Measurements from ENCODE around the gene RPRD2.

RPRD2 gene

DNA sequence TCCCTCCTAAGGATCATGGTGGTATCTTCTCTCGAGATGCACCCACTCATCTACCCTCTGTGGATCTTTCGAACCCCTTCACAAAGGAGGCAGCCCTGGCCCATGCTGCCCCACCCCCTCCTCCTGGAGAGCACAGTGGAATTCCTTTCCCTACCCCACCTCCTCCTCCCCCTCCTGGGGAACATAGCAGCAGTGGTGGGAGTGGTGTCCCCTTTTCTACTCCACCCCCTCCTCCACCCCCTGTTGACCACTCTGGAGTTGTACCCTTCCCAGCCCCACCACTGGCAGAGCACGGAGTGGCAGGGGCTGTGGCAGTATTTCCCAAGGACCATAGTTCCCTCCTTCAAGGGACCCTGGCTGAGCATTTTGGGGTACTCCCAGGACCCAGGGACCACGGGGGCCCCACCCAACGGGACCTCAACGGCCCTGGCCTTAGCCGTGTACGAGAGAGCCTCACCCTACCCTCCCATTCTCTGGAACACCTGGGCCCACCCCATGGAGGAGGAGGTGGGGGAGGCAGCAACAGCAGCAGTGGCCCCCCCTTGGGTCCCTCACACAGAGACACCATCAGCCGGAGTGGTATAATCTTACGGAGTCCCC is 108.8 kb downstream of the RPRD2 start:
- no peaks in the 10 kb centered on the region for H3K27me3 ChIP-seq (ENCODE audit: control insufficient read depth, insufficient read depth, low read length)
- H3K4me1 ChIP-seq = no peaks in the 10 kb centered on the region
- H3K27ac ChIP-seq = no peak overlapping the region
- no peaks in the 10 kb centered on the region for H3K36me3 ChIP-seq (ENCODE audit: control insufficient read depth, insufficient read depth, low read length)
- no peak overlapping the region for H3K9ac ChIP-seq
- no peak overlapping the region for H2AFZ ChIP-seq
- H3K79me2 ChIP-seq = no peaks in the 10 kb centered on the region
- H3K4me2 ChIP-seq (ENCODE audit: low read length) = no peak overlapping the region
- TF ChIP-seq, protein P1, sequence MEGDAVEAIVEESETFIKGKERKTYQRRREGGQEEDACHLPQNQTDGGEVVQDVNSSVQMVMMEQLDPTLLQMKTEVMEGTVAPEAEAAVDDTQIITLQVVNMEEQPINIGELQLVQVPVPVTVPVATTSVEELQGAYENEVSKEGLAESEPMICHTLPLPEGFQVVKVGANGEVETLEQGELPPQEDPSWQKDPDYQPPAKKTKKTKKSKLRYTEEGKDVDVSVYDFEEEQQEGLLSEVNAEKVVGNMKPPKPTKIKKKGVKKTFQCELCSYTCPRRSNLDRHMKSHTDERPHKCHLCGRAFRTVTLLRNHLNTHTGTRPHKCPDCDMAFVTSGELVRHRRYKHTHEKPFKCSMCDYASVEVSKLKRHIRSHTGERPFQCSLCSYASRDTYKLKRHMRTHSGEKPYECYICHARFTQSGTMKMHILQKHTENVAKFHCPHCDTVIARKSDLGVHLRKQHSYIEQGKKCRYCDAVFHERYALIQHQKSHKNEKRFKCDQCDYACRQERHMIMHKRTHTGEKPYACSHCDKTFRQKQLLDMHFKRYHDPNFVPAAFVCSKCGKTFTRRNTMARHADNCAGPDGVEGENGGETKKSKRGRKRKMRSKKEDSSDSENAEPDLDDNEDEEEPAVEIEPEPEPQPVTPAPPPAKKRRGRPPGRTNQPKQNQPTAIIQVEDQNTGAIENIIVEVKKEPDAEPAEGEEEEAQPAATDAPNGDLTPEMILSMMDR (IDR thresholded peaks at IDR 0.05) = no peak
- no peaks in the 10 kb centered on the region for H3K9me3 ChIP-seq (ENCODE audit: control insufficient read depth, low read length)
- no peak overlapping the region for H3K4me3 ChIP-seq (ENCODE audit: low read depth, low read length)

DNA sequence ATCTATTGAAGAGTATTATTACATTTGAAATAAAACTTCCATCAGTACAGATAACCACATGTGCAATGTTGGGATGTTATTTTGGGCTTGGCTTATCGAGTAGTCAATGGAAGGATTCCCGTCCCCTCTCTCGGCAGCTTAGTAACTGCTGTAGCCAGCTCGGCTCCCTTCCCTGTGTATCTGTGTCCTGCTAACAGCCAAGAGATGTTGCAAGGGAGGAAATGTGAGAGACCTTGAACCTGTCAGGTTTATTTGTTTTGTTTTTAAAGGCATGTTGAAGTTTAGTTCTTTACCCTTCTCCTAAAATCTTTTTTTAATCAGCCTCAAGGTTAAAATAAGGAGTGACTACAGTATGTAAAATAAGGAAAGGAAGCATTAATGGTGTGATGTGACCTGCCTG is 109.7 kb downstream of the RPRD2 start:
- Histone ChIP-seq H3K79me2 (no peaks in the 10 kb centered on the region), H3K36me3 (ENCODE audit: control insufficient read depth, insufficient read depth, low read length) (no peaks in the 10 kb centered on the region), H3K9ac (no peak overlapping the region), H2AFZ (no peak overlapping the region), H3K9me3 (ENCODE audit: control insufficient read depth, low read length) (no peaks in the 10 kb centered on the region), H3K27ac (no peak overlapping the region), H3K4me2 (ENCODE audit: low read length) (no peak overlapping the region), H3K4me3 (ENCODE audit: low read depth, low read length) (no peak overlapping the region), H3K4me1 (no peaks in the 10 kb centered on the region), H3K27me3 (ENCODE audit: control insufficient read depth, insufficient read depth, low read length) (no peaks in the 10 kb centered on the region)
- TF ChIP-seq, protein P1 (IDR thresholded peaks at IDR 0.05) = no peak

DNA sequence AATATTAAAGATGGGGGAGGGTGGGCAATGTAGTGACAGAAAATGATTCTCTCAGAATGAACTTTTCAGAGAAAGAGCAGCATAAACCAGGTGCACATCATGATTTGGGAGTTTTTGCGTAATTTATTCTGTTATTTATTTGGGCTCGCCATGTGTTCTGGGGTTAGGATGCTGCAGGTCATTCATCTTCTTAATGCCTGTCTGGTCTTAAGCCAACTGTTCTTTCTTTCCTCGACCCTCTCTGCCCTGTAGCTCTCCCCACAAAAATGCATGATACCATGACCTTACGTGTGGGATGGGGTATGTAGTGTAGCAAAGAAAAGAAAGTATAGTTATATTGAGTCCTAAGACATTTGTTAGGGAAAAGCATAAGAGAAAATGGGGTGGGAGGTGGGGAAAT is 110.9 kb downstream of the RPRD2 start:
- TF ChIP-seq, protein P1 (IDR thresholded peaks at IDR 0.05) = no peak
- Histone ChIP-seq H3K9ac (no peak overlapping the region), H3K27ac (no peak overlapping the region)

DNA sequence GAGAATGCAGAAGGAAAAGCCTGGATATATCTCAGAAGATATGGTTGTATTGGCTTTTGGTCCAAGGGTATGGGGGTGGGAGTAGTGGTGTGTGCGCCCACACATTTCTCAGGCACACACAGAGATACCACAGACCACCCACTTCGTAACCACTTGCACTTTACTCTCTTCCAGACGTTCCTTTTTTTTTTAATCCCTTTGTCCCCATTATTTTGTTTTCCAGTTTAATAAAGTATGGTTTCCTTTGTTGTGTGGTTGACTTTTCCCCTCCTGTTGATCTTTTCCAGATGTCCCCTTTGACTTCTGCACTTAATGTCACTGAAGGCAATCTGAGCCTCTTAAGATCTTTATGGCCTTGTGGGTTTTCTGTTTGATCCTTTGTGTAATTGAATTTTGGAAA is 112.8 kb downstream of the RPRD2 start:
- H3K27me3 ChIP-seq (ENCODE audit: control insufficient read depth, insufficient read depth, low read length) = no peaks in the 10 kb centered on the region
- TF ChIP-seq, protein P1 (IDR thresholded peaks at IDR 0.05) = no peak
- no peak overlapping the region for H3K27ac ChIP-seq
- H3K79me2 ChIP-seq = no peaks in the 10 kb centered on the region
- no peaks in the 10 kb centered on the region for H3K4me1 ChIP-seq
- H3K36me3 ChIP-seq (ENCODE audit: control insufficient read depth, insufficient read depth, low read length) = no peaks in the 10 kb centered on the region
- H3K9me3 ChIP-seq (ENCODE audit: control insufficient read depth, low read length) = no peaks in the 10 kb centered on the region
- H3K9ac ChIP-seq = no peak overlapping the region
- H3K4me3 ChIP-seq (ENCODE audit: low read depth, low read length) = no peak overlapping the region
- H2AFZ ChIP-seq = no peak overlapping the region
- no peak overlapping the region for H3K4me2 ChIP-seq (ENCODE audit: low read length)

More for the DNA sequence above, 110.9 kb downstream of the RPRD2 start:
- no peak overlapping the region for H2AFZ ChIP-seq
- no peaks in the 10 kb centered on the region for H3K4me1 ChIP-seq
- no peaks in the 10 kb centered on the region for H3K79me2 ChIP-seq
- H3K9me3 ChIP-seq (ENCODE audit: control insufficient read depth, low read length) = no peaks in the 10 kb centered on the region
- no peaks in the 10 kb centered on the region for H3K36me3 ChIP-seq (ENCODE audit: control insufficient read depth, insufficient read depth, low read length)
- H3K4me2 ChIP-seq (ENCODE audit: low read length) = no peak overlapping the region
- H3K27me3 ChIP-seq (ENCODE audit: control insufficient read depth, insufficient read depth, low read length) = no peaks in the 10 kb centered on the region
- no peak overlapping the region for H3K4me3 ChIP-seq (ENCODE audit: low read depth, low read length)

DNA sequence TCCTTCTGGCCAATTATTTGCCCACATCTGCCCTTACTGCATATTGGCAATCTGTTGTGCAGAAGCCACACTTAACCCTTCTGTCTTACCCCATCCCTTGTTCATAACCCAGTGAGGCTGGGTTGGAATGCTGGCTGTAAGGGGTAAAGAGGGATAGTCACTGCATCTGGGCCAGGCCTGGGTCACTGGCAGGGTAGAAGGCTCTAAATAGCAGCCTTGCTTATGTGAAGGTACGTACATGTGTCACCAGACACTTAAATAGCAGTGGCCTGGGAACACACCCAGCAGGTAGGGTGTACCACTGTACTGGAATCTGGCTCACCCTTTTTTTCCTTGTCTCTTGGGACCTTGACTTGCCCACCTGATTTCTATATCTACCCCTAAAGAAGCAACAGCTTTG is 113.4 kb downstream of the RPRD2 start:
- Histone ChIP-seq H3K4me1 (no peaks in the 10 kb centered on the region), H2AFZ (no peak overlapping the region), H3K36me3 (ENCODE audit: control insufficient read depth, insufficient read depth, low read length) (no peaks in the 10 kb centered on the region), H3K79me2 (no peaks in the 10 kb centered on the region), H3K27me3 (ENCODE audit: control insufficient read depth, insufficient read depth, low read length) (no peaks in the 10 kb centered on the region), H3K27ac (no peak overlapping the region), H3K9ac (no peak overlapping the region), H3K4me3 (ENCODE audit: low read depth, low read length) (no peak overlapping the region), H3K9me3 (ENCODE audit: control insufficient read depth, low read length) (no peaks in the 10 kb centered on the region), H3K4me2 (ENCODE audit: low read length) (no peak overlapping the region)
- TF ChIP-seq, protein P1 (IDR thresholded peaks at IDR 0.05) = no peak
